OCI-LY1 (cell line): ENCODE data around the gene RAB3GAP2.

Experiments used
- CTCF ChIP-seq: fragments of 200-600 bp; sonication (generic), shearing (Covaris generic); IDR thresholded peaks from 2 replicates; pipeline ENCODE4 v1.5.1; 2017; ENCODE audit warnings: mild to moderate bottlenecking, antibody characterized with exemption, low read length, moderate library complexity, mixed read lengths
- EZH2 ChIP-seq: fragments of 200-600 bp; sonication (generic), shearing (Covaris generic); IDR thresholded peaks from 2 replicates; pipeline ENCODE4 v1.8.0; 2017; ENCODE audit warnings: borderline replicate concordance, mixed run types, mild to moderate bottlenecking, antibody characterized with exemption, low read length, moderate library complexity, mixed read lengths

- TF ChIP-seq CTCF (no peak), EZH2 (no peak)
Observed at GRCh38 chr1:220144051-220144450, 128.2 kb downstream of the RAB3GAP2 start.
